Ishikawa (cell line): ENCODE measurements around the gene CTSL.
A peak's percentile ranks its signal among the peaks of the same experiment; 100 is the strongest.

Source experiments
- CEBPB ChIP-seq: IDR thresholded peaks from 2 replicates; pipeline ENCODE4 v1.6.1; 2012
- CREB1 ChIP-seq: IDR thresholded peaks from 2 replicates; pipeline ENCODE4 v1.6.1; 2012; ENCODE audit warnings: low read depth
- EGR1 ChIP-seq: IDR thresholded peaks from 2 replicates; pipeline ENCODE4 v1.6.1; 2012
- EP300 ChIP-seq: IDR thresholded peaks from 2 replicates; pipeline ENCODE4 v1.6.1; 2012; ENCODE audit warnings: borderline replicate concordance
- FOXM1 ChIP-seq: IDR thresholded peaks from 2 replicates; pipeline ENCODE4 v1.6.1; 2012; ENCODE audit warnings: low read depth, borderline replicate concordance
- MAX ChIP-seq: IDR thresholded peaks from 2 replicates; pipeline ENCODE4 v1.6.1; 2012
- NFIC ChIP-seq: IDR thresholded peaks from 2 replicates; pipeline ENCODE4 v1.6.1; 2012
- RAD21 ChIP-seq: IDR thresholded peaks from 2 replicates; pipeline ENCODE4 v1.6.1; 2012; ENCODE audit warnings: low read depth
- REST ChIP-seq: IDR thresholded peaks from 2 replicates; pipeline ENCODE4 v1.6.1; 2012; ENCODE audit warnings: low read depth, mild to moderate bottlenecking
- TAF1 ChIP-seq: IDR thresholded peaks from 2 replicates; pipeline ENCODE4 v1.6.1; 2012; ENCODE audit warnings: low read depth, mild to moderate bottlenecking
- TCF12 ChIP-seq: IDR thresholded peaks from 2 replicates; pipeline ENCODE4 v1.6.1; 2012; ENCODE audit warnings: low read depth
- TEAD4 ChIP-seq: IDR thresholded peaks from 2 replicates; pipeline ENCODE4 v1.6.1; 2012
- USF1 ChIP-seq: IDR thresholded peaks from 2 replicates; pipeline ENCODE4 v1.6.1; 2012
- YY1 ChIP-seq: IDR thresholded peaks from 2 replicates; pipeline ENCODE4 v1.6.1; 2012; ENCODE audit warnings: low read depth
- ZBTB7A ChIP-seq: IDR thresholded peaks from 2 replicates; pipeline ENCODE4 v1.6.1; 2012; ENCODE audit warnings: low read depth

The CTSL gene

GRCh38 chr9:87751868-87752267, 25.9 kb downstream of the CTSL start:
- TF ChIP-seq REST: peak; percentile 57
- TF ChIP-seq EP300: no peak

GRCh38 chr9:87753313-87753712, 27.4 kb downstream of the CTSL start:
- TF ChIP-seq EP300 (no peak), RAD21 (no peak), CREB1 (no peak), TCF12 (no peak), CEBPB (no peak), ZBTB7A (no peak), NFIC (no peak), EGR1 (no peak), FOXM1 (no peak), MAX (no peak), USF1 (no peak), TEAD4 (no peak)

GRCh38 chr9:87760529-87760928, 34.6 kb downstream of the CTSL start:
- TF ChIP-seq CREB1: no peak
- no peak for TF ChIP-seq REST
- TF ChIP-seq CEBPB: no peak
- TF ChIP-seq EGR1: no peak
- TF ChIP-seq USF1: no peak
- no peak for TF ChIP-seq NFIC
- TF ChIP-seq TCF12: no peak
- no peak for TF ChIP-seq EP300
- no peak for TF ChIP-seq TAF1
- TF ChIP-seq TEAD4: no peak
- TF ChIP-seq MAX: no peak
- no peak for TF ChIP-seq FOXM1
- TF ChIP-seq RAD21: no peak
- no peak for TF ChIP-seq ZBTB7A
- no peak for TF ChIP-seq YY1

GRCh38 chr9:87763286-87763685, 37.4 kb downstream of the CTSL start:
- no peak for TF ChIP-seq EP300
- TF ChIP-seq TAF1: no peak
- TF ChIP-seq REST: no peak

GRCh38 chr9:87765521-87765920, 39.6 kb downstream of the CTSL start:
- TF ChIP-seq TAF1: no peak
- no peak for TF ChIP-seq CEBPB
- TF ChIP-seq ZBTB7A: no peak
- TF ChIP-seq REST: no peak
- TF ChIP-seq USF1: no peak
- TF ChIP-seq TEAD4: no peak
- no peak for TF ChIP-seq CREB1
- no peak for TF ChIP-seq YY1
- no peak for TF ChIP-seq EGR1
- no peak for TF ChIP-seq EP300
- no peak for TF ChIP-seq NFIC
- no peak for TF ChIP-seq FOXM1
- no peak for TF ChIP-seq RAD21
- no peak for TF ChIP-seq MAX
- no peak for TF ChIP-seq TCF12
